HuH-7.5 (cell line): ENCODE measurements around the gene TNN.
A peak's percentile ranks its signal among the peaks of the same experiment; 100 is the strongest.
"Not testable (repeated sequence)": the region's sequence is repeated elsewhere in the genome, so short reads cannot be mapped to it uniquely, and the experiment has no call there.

Source experiments
- DNase-seq: peaks from one replicate; pipeline ENCODE4 v3.0.0; 2011; ENCODE audit warnings: low spot score

TNN gene

GRCh38 chr1:175072099-175072951 is 4.7 kb downstream of the TNN start:
- no peak for DNase-seq

DNA sequence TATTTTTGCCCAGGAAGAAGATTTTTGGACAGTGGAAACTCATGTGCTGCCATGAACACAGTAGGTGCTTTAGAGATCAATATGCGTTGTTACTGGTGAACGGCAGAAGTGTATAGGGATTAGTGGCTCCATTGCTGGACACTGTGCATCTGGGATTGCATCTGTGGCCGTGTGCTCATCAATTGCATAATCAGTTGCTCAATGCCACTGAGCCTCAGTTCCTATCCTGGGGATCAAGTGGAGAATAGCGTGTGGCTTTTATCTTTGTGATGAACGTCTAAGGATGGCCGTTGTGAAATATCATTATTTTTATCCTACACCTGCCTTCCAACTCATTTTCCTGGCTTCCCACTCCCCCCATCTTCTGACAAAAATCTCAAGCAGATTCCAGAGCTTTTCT is 5.4 kb downstream of the TNN start:
- DNase-seq = no peak

DNA sequence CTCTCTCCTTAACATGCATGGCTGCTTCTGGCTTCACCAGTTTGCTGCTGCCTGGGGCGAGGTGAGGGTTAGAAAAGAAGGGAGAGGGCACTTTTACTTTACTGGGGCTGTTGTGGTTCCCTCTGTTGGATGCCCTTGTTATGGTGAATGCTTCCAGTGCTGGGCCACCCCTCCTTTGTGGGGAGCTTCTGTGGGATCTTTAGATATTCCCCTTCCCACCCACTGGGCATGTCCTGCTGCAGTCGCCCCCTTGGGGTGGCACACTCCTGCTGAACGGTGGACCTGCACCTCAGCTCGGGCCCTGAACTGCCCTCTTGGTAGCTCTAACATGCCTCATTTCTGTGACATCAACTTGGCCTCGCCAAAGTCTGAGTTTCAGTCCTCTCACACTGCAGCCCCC is 6.0 kb downstream of the TNN start:
- no peak for DNase-seq

GRCh38 chr1:175075572-175076568 is 8.2 kb downstream of the TNN start:
- DNase-seq = no peak

DNA sequence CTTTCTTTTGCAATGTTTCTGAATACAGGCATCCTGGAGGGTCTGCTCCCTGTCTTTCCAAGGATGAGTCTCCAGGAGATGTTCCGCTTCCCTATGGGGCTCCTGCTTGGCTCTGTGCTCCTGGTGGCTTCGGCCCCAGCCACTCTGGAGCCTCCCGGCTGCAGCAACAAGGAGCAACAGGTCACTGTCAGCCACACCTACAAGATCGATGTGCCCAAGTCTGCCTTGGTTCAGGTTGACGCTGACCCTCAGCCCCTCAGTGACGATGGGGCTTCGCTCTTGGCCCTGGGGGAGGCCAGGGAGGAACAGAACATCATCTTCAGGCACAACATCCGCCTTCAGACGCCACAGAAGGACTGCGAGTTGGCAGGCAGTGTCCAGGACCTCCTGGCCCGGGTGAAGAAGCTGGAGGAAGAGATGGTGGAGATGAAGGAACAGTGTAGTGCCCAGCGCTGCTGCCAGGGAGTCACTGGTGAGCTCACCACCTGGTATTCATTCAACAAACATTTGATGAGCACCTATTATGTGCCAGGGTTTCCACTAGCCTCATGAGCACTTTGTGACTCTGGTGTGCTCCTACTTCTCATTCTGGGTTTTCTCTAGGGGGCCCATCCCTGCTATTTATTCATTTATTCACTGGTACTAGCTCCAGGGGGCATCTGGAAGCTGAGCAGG is 9.9 kb downstream of the TNN start:
- DNase-seq = no peak

- no peak for DNase-seq
Measured at GRCh38 chr1:175078629-175079028, 11.0 kb downstream of the TNN start.

- no peak for DNase-seq
Measured at GRCh38 chr1:175079338-175079737, 11.7 kb downstream of the TNN start.

GRCh38 chr1:175080030-175080429 is 12.4 kb downstream of the TNN start:
- DNase-seq = no peak

DNA sequence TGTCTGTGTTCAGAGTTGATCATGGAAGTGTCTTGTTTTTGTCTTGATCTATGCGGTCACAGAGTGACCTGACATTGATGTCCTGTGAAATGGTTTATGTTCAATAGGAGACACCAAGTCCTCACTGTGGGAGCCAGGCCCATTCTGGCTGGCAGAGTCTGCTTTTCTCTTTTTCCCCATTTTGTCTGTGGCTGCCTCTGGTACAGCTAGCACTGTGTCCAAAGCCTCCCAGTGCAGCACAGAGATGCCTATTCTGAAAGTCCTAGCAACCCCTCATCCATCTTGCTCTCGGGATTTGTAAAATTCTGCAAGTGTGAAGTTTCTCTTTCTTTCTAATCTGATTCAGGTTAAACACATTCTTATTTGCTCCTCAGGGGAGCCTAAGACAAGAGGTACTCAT is 14.3 kb downstream of the TNN start:
- no peak for DNase-seq

- no peak for DNase-seq
Measured at GRCh38 chr1:175088525-175088951, 20.9 kb downstream of the TNN start.

- DNase-seq = no peak
Measured at GRCh38 chr1:175089136-175089718, 21.6 kb downstream of the TNN start.

- DNase-seq = no peak
Measured at GRCh38 chr1:175090780-175091179, 23.1 kb downstream of the TNN start.

DNA sequence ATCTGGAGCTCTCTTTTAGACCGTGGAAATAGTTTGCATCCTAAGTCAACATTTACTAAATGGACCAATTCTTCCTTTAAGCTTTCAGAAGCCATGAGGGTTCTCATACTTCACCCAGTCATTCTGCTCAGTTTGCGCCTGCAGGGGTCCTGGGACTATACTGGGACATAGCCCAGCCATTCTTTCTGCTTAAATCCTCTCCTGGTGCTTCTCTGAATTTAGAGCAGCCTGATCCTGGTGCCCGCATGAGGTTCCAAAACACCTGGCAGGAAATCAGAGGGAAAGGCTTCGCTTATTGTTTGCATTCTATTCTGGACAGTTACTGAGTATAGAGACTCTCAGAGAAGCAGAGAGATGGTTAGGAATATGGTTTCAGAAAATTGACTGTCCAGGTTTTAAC is 27.0 kb downstream of the TNN start:
- no peak for DNase-seq

- no peak for DNase-seq
Measured at GRCh38 chr1:175095069-175095468, 27.4 kb downstream of the TNN start.

GRCh38 chr1:175095978-175096607 is 28.5 kb downstream of the TNN start:
- DNase-seq = peak; percentile 54

GRCh38 chr1:175097361-175097760 is 29.7 kb downstream of the TNN start:
- no peak for DNase-seq

DNA sequence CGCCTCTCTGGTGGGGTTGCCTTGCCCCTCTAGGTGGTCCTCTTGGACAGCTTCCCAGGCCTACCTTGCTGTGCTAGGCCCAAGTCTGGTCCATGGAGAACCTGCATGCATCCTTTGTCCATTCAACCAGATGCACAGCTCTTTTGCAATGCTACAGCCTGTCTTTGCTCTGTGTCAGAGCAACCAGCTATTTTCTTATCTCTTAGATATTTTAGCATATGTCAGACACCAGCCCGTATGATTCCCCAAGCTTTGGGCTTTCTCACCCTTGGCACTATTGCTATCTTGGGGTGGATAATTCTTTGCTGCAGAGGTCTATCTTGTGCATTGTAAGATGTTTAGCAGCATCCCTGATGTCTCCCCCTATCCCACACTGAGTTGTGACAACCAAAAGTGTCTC is 32.3 kb downstream of the TNN start:
- no peak for DNase-seq

- not testable (repeated sequence) for DNase-seq
Measured at GRCh38 chr1:175102166-175102565, 34.5 kb downstream of the TNN start.

DNA sequence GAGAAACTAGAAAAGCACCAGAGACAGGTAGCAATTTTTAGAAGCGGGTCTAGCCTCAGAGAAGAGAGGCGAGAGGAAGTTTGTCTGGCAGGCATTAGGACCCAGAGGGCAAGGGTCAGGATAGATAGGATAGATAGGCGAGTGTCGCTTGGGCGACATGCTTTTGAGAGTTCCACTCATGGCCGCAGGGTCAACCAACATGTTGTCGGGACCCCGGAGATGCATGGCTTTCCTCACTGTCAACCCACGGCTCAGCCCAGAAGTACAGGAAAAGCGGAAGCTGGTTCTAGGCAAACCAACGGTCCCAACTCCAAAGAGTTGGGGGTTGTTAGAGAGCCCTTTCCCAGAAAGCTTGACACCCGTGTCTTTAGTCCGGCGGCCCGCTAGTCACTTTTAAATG is 38.9 kb downstream of the TNN start:
- DNase-seq = not testable (repeated sequence)

- DNase-seq = not testable (repeated sequence)
Measured at GRCh38 chr1:175108331-175108820, 40.7 kb downstream of the TNN start.

GRCh38 chr1:175114996-175115395 is 47.4 kb downstream of the TNN start:
- no peak for DNase-seq
